GM19099 (cell line): ENCODE data around the gene NR2F1-AS1.

Experiments used
- POLR2A ChIP-seq: IDR thresholded peaks from 3 replicates; pipeline ENCODE4 v1.6.1; 2011; ENCODE audit warnings: low read depth; ENCODE audit not compliant: insufficient read length; ENCODE audit errors: extremely low read depth

The NR2F1-AS1 gene

DNA sequence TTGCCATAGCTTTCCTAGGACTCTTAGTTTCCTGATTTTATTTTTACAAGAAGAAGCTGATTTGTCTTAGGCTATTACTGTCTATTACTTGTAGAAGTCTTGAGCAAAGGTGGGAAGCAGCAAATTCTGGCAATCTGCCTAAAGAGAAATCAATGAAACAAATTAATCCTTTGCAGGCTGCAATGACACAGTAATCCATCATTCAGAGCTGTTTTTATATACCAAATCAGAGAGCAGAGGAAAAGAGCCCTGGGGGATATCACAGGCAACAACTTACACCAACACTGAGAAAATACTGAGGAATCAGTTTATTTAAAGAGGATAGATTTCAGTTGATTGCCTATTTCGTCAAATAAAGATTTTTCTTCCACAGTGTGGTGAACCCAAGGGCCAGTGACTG lies 13.6 kb downstream of the NR2F1-AS1 start:
- TF ChIP-seq POLR2A = no peak

DNA sequence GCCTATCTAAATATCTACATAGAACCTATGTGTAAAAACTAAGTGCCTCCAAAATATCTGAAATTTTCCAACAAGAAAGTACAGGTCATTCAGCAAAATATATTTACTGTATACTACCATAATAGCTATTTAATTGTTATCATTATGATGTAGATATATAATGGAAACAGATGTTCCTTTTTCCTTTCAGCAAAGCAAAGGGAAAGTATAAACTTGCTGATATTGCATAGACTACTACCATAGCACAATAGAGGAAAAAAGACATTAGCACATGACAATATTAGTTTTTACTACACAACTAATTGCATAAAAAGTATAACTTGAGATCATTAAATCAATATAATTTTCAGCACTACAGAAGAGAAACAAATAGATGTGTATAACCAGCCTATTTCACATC lies 14.9 kb downstream of the NR2F1-AS1 start:
- TF ChIP-seq POLR2A = no peak

DNA sequence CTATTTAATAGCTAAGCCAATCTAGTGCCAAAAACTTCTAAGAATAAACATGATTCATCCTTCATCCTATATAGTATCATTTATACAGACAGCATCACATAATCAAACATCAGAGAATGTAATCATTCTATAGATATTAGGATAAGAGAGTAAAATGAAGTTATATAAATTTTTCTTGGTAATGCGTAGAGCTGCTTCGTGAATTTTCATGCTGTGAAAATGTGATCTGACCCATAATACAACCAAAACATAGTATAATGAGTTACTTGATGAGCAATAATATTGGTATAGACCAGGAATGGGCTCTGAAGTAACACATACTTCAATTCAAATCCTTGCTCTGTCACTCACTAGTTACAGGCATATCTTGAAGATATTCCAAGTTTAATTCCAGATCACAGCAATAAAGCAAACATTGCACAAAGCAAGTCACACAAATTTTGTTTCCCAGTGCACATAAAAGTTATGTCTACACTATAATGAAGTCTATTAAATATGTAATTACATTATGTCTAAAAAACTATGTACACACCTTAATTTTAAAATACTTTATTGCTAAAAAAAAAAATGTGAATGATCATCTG lies 23.9 kb downstream of the NR2F1-AS1 start:
- no peak for TF ChIP-seq POLR2A

DNA sequence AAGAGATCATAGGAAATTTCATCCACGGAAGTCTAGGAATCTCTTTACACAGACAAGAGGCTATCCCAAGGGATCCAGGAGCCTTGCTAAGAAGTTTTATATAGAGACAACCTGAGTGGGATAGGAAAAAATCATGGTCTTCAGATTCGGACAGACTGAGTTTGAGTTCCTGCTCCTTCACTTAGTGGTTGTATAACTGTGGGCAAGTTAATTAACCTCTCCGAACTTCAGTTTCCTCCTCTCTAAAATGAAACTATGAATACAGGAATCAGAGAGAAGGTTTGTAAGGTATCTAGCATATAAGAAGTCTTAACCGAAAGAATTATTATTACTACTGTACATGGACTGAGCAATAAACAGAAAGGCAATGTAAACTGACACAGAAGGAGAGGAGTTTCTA lies 35.1 kb downstream of the NR2F1-AS1 start:
- TF ChIP-seq POLR2A = no peak

DNA sequence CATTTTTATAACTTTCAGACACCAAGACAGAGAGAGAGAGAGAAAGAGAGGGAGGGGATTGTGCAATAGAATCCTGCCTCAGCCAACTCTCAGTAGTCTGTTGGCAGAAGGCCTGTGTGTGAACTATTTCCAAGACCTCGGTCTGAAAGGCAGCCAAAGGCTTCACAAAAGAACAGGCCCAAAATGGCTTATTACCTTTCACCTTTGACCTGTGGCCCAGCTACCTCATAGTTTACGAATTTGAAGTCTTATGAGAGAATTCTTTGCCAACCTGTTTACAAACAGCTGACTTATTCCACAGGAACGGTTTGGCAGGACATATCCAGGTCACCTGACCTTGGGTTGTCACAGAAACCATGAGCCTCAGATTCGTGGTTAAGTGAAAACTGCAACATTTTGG lies 48.6 kb downstream of the NR2F1-AS1 start:
- TF ChIP-seq POLR2A = no peak

DNA sequence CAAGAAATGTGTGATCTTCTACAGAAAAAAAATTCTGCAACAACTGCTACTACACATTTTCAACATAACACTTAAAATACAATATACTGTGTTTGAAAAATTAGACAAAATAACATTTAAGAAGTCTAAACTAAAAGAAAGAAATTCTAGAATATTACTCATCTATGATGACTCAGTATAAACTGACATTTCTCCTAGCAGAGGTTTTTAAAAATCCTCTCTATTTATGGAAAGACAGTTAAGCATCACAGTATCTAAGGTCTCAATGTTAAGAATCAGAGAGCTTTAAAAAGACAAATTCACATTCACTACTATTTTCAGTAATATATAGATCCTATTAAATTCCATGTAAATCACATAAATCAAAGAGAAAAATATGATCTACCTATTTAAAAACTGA lies 61.3 kb downstream of the NR2F1-AS1 start:
- TF ChIP-seq POLR2A = no peak

DNA sequence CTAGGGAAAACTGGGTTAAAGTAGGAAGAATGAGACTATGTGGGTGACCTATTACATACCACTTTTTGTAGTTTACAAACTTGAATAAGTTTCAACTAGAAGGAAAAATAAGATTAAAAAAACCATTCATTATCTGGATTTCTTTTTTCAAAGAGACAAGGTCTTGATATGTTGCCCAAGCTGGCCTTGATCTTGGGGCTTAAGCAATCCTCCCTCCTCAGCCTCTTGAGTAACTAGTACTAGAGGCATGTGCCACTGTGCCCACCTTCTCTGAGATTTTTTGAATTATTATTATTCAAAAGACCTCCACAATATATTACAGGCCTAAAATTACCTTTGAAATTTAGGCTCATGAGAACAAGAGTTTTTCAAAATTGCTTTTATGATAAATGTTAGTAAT lies 63.2 kb downstream of the NR2F1-AS1 start:
- no peak for TF ChIP-seq POLR2A

DNA sequence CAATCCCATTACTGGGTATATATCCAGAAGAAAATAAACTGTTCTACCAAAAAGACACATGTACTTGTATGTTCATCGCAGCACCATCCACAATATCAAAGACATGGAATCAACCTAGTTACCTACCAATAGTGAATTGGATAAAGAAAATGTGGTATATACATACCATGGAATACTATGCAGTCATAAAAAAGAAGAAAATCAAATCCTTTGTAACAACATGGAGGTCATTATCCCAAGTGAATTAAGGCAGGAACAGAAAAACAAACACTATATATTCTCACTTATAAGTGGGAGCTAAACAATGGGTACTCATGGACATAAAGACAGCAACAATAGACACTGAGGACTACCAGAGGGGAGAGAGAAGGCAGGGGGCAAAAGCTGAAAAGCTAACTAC lies 67.7 kb downstream of the NR2F1-AS1 start:
- TF ChIP-seq POLR2A = no peak

DNA sequence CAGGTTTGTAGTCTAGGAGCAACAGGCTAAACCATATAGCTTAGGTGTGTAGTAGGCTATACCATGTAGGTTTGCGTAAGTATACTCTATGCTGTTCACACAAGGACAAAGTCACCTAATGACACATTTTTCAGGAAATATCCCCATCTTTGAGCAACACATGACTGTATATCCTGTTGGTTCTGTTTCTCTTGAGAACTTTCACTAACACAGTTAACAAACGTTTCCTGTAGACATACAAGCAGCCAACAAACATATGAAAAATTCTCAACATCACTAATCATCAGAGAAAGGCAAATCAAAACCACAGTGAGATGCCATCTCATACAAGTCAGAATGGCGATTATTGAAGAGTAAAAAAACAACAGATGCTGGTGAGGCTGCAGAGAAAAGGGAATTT lies 68.2 kb downstream of the NR2F1-AS1 start:
- TF ChIP-seq POLR2A = no peak

DNA sequence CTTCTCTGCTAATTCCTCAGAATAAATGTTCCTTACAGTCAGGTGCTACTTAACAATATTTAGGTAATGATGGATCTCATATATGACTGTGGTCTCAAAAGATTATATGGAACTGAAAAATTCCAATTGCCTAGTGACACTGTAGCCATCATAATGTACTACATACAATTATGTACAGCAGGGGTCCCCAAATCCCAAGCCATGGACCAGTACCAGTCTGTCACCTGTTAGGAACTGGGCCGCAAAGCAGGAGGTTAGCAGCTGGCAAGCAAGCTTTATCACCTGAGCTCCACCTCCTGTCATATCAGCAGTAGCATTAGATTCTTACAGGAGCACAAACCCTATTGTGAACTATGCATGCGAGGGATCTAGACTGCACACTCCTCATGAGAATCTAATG lies 69.6 kb downstream of the NR2F1-AS1 start:
- TF ChIP-seq POLR2A = no peak

DNA sequence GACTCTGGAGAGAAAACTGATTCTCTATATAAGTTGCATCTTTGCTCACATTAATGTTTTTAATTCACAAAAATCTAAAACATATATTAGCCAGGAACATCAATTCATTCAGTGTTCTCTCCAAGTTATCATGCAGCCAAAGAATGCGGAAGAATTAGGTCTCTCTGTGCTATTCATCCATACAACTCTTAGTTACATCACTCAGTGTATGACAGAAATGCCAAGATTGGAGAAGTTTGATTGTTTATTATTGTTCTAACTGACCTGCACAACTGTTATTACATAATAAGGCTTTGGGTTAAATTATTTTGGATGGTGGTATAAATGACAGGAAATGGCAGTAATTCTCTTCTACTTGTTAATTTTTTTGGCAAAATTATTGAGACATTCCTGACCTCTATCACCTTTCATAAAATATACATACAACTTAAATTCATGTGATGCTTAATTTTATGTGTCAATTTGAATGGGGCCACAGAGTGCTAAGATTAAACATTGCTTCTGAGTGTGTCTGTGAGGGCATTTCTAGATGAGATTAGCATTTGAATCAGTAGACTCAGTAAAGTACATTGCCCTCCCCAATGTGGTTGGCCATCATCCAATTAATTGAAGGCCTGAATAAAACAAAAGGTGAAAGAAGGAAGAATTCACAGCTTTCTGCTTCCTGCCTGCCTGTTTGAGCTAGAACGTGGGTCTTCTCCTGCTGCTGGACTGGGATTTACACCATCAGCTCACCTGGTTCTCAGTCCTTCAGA lies 70.2 kb downstream of the NR2F1-AS1 start:
- TF ChIP-seq POLR2A = no peak

DNA sequence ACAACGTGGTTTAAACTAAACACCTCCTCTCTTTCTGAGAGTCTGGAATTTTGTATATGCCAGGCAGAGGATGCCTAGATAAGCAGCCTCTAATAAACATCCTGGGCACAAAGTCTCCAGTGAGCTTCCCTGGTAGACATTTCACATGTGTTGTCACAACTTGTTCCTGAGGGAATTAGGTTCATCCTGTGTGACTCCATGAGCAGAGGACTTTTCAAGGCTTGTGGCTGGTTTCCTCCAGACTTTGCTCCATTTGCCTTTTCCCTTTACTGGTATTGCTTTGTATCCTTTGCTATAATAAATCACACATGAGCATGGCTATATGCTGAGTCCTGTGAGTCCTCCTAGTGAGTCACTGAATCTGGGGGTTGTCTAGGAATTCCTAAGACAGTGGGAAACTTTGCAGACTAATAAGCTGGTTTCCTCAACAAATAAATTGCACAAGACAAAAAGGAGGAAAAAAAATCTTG lies 77.4 kb downstream of the NR2F1-AS1 start:
- no peak for TF ChIP-seq POLR2A

DNA sequence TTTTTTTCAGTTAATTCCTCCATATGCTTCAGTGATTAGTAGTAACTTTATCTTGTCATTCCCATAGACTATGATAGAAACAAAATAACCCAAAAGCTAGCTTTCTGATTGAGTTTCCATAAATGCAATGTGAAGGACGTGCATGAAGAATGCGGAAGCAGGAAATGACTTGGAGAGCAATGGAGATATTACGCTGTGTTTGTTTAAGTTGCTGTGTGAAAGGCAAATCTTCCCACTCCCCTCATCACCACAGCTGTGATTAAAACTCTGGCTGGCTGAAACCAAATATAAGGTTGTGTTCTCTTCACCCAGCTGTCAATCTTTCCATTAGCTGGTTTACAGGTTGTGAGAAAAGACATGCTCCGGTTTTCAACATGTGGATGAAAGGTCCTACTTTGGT lies 83.9 kb downstream of the NR2F1-AS1 start:
- no peak for TF ChIP-seq POLR2A

DNA sequence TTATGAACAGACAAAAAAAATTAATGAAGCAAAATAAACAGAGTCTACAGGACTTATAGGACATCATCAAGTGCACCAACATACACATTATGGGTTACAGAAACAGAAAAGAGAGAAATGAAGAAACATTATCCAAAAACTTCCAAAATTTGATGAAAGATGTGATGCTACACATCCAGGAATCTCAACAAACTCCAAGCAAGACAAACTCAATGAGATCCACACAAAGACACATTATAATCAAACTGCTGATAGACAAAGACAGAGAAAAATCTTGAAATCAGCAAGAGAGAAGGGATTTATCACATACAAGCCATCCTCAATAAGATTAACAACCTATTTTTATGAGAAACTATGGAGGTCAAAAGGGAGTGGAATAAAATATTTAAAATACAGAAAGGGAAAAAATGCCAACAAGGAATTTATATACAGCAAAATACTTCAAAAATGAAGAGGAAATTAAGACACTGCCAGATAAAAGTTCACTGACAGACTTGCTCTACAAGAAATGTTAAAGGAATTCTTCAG lies 101.0 kb downstream of the NR2F1-AS1 start:
- no peak for TF ChIP-seq POLR2A

DNA sequence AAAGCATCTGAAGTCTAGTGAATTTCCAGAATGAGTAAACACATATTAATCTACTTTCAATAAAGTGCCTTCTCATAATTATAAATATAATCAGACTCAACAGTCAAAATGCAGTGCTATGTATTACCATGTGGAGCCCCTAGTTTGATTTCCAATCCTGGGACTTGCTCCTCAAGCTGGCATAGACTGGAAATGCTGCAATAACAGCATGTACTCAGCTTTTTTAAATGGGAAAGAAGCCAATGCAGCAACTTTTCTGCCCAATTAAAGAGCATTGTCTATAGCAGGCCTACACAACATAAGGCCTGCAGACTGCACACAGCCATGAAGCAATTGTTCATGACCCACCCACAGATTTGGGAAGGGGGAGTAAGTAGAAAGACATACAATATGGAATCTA lies 103.2 kb downstream of the NR2F1-AS1 start:
- no peak for TF ChIP-seq POLR2A

DNA sequence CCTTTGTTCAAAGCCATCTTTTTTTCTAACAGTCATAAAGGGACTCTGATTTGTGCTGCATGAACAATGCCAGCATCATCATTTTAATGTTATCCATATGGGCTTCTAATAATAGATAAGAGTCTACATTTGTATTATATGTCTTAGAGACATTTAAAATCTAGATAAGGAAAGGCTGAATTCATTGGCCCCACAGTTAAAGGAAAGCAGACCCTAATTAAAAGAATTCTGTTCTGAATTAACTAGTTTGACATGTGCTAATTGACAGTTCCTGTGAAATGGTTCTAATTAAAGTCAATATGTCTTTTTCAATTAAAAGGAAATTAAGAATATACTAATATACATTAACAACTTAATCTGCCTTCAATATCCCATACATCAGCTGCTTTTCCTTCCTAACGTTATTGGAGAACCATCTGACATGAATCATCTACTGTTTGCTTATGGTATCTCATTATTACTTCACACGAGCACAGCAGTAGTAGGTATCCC lies 104.7 kb downstream of the NR2F1-AS1 start:
- no peak for TF ChIP-seq POLR2A

DNA sequence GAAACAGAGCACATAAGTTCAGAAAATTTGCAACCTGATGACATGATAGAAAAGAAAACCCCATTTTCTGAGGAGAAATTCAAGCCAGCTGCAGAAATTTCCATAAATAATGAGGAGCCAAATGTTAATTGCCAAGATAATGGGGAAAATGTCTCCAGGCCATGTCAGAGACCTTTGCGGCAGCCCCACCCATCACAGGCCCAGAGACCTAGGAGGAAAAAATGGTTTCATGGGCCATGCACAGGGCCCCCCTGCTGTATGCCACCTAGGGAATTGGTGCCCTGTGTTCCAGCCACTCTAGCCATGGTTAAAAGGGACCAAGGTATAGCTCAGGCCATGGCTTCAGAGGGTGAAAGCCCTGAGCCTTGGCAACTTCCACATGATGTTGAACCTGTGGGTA lies 118.1 kb downstream of the NR2F1-AS1 start:
- no peak for TF ChIP-seq POLR2A

DNA sequence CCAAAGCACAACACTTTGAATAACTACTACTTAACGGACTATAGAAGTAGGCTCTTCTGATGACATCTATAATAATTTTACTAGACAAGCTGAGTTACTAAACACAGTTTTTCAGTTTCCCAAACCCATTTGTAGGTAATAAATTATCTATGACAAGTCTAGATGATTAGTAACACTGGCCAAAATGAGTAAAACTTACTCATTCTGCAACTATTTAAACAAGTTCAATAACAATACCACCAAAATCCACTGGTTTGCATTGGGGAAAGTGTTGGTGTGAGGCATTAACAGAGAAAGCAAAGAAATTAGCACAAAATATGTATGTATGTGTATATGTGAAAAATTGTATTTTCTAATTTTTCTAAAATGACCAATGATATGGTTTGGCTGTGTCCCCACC lies 119.3 kb downstream of the NR2F1-AS1 start:
- no peak for TF ChIP-seq POLR2A
